Astrocyte of the cerebellum (primary cell): ENCODE measurements around the gene XIRP2.

Experiments used
- DNase-seq: peaks from one replicate; pipeline ENCODE4 v3.0.0-alpha.2; 2011; ENCODE audit warnings: low read depth
- H3K4me3 ChIP-seq: 2 replicates; pipeline ENCODE4 v1.5.1; 2011; ENCODE audit warnings: mild to moderate bottlenecking, low read depth, low read length, moderate library complexity
- in situ Hi-C: cut with HindIII; loops from 2 replicates; pipeline ENCODE4 v1.10.0; 2017; ENCODE audit warnings: low sequenced_read_pairs
- TF ChIP-seq, protein P1 (sequence below): IDR thresholded peaks from 2 replicates; pipeline ENCODE4 v1.5.1; 2012; ENCODE audit warnings: low read length, low read depth, moderate library complexity, mild to moderate bottlenecking; ENCODE audit errors: missing control alignments

The XIRP2 gene

DNA sequence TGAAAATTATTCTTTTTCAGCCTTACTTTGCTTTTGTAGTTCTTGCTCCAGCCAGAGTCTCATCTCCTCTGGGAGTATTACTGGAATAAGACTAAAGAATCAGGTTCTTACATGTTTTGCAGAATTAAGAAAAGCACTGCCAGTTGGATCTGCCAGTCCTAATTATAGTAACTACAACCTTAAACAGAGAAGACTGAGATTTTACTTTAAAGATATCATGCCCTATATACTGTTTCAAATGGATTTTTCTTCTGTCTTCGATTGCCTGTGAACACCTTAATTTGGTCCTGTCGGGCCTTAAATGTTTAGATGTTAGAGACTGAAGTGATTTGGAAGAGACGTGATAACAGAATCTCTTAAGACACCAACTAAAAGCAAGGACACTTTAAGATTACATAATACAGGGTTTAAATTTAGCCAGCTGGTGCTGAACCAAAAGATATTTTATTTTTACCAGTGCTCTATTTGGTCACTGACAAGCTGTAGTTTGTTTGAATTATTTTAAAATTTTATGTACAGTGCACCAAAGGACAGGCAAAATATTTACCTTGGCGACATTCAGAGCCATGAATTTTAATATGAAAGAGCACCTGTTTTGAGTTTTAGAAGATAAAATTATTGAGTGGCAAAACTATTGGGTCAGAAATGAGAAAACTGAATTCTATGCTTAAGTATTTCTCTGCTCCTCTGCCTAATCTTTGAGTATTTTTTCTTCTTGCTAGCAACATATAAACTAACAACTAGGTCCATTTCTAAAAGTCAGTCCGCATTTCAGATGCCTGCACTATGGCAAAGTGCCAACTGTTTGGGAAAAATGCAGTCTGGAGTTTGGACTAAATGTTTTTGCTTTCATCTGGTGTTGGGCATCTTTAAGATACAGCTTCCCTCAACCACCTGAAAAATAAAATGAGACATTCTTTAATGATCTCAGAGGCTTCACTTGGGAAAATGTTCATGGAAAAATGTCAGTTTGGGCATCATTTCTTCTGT, 300.0 kb downstream of the XIRP2 start:
- TF ChIP-seq, protein P1, sequence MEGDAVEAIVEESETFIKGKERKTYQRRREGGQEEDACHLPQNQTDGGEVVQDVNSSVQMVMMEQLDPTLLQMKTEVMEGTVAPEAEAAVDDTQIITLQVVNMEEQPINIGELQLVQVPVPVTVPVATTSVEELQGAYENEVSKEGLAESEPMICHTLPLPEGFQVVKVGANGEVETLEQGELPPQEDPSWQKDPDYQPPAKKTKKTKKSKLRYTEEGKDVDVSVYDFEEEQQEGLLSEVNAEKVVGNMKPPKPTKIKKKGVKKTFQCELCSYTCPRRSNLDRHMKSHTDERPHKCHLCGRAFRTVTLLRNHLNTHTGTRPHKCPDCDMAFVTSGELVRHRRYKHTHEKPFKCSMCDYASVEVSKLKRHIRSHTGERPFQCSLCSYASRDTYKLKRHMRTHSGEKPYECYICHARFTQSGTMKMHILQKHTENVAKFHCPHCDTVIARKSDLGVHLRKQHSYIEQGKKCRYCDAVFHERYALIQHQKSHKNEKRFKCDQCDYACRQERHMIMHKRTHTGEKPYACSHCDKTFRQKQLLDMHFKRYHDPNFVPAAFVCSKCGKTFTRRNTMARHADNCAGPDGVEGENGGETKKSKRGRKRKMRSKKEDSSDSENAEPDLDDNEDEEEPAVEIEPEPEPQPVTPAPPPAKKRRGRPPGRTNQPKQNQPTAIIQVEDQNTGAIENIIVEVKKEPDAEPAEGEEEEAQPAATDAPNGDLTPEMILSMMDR: no peak
- DNase-seq: no peak
- H3K4me3 ChIP-seq: no peak overlapping the region
- in situ Hi-C loops: no loop called here

- TF ChIP-seq, protein P1: no peak
- peak; percentile 68 for DNase-seq
- in situ Hi-C loops: no loop called here
Observed at GRCh38 chr2:167190053-167190452, 301.8 kb downstream of the XIRP2 start.

DNA sequence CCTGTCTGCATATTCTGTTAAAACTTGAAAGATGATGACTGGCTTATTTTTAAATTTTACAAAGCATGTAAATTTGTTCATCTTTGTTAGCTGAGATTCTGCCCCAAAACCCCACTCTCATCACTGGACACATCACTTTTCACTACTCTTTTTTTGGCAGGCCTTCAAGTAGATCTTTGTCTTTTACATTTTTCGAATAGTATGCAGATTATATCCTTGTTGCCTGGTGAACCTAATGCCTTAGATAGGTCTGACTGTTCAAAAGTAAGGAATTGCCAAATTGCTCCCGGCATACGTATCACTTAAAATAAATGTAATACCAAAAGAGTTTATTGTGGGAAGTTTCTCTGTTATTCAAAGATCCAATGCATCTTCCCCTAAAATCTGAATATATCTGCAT, 303.3 kb downstream of the XIRP2 start:
- TF ChIP-seq, protein P1: no peak
- in situ Hi-C loops: no loop called here
- H3K4me3 ChIP-seq: no peak overlapping the region
- DNase-seq: peak; percentile 19

More at GRCh38 chr2:167190053-167190452, 301.8 kb downstream of the XIRP2 start:
- H3K4me3 ChIP-seq: no peak overlapping the region

GRCh38 chr2:167192833-167193232, 304.6 kb downstream of the XIRP2 start:
- TF ChIP-seq, protein P1: no peak
- H3K4me3 ChIP-seq: no peak overlapping the region
- DNase-seq: no peak
- in situ Hi-C loops: no loop called here

- peak; percentile 85 for DNase-seq
- in situ Hi-C loops: no loop called here
- H3K4me3 ChIP-seq: no peak overlapping the region
- TF ChIP-seq, protein P1: no peak
Observed at GRCh38 chr2:167196461-167197252, 308.4 kb downstream of the XIRP2 start.

DNA sequence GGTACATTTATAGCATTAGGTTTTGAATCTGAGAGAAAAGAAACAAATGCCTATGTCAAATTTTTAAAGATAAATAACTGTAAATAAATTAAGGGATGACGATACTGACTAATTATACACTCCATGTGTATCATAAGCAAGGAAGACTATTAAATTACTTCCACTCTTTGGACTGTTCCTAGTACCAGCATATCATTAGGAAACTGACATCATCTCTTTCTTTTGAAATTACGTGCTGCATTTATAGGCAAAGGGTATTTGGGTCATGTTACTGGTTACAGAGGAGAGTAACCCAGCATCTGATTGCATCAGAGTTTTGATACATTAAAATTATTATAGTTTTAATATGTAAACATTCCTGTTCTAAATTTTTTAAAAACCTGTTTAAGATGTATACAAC, 309.7 kb downstream of the XIRP2 start:
- no peak overlapping the region for H3K4me3 ChIP-seq
- TF ChIP-seq, protein P1: no peak
- DNase-seq: no peak
- in situ Hi-C loops: no loop called here
